ENCODE measurements around the gene CLK1. TPM values are rescaled to one million over a fixed set of nuclear protein-coding genes. Genes with fewer than 3 reads are reported as not detected.

CLK1 gene
- total and polyA plus RNA-seq, 2 of the 13 experiments (the other 11 are each of a cell fraction or from before 2014, with no cell fraction given), result 66.6 to 101 TPM

- TF ChIP-seq POGK (CRISPR knock-in tag; conservative IDR thresholded peaks at IDR 0.05) (peak; percentile 58; the same call in 1 of the 2 replicates), MYPOP (CRISPR knock-in tag; IDR thresholded peaks at IDR 0.05) (no peak), ZBTB3 (CRISPR knock-in tag; IDR thresholded peaks at IDR 0.05; ENCODE audit: borderline replicate concordance, low read depth) (no peak), FOXK1 (CRISPR knock-in tag; IDR thresholded peaks at IDR 0.05; ENCODE audit: borderline replicate concordance, low read depth) (peak; percentile 63; the same call in 1 of the 2 replicates), ZNF331 (CRISPR knock-in tag; IDR thresholded peaks at IDR 0.05) (peak; percentile 69), ZSCAN9 (CRISPR knock-in tag; IDR thresholded peaks at IDR 0.05; ENCODE audit: borderline replicate concordance) (peak; percentile 89), ZBTB20 (CRISPR knock-in tag; IDR thresholded peaks at IDR 0.05; ENCODE audit: borderline replicate concordance, low read depth) (peak; percentile 72; the same call in 1 of the 2 replicates), ZNF678 (CRISPR knock-in tag; IDR thresholded peaks at IDR 0.05) (no peak), ZNF333 (CRISPR knock-in tag; IDR thresholded peaks at IDR 0.05; ENCODE audit: borderline replicate concordance) (peak; percentile 93; the same call in 1 of the 2 replicates), CEBPG (CRISPR knock-in tag; IDR thresholded peaks at IDR 0.05) (no peak), ZNF256 (CRISPR knock-in tag; conservative IDR thresholded peaks at IDR 0.05) (no peak), CCAR2 (optimal IDR thresholded peaks at IDR 0.05; ENCODE audit: low read depth, low read length) (no peak), ZNF629 (CRISPR knock-in tag; conservative IDR thresholded peaks at IDR 0.05) (0 out of 2 replicates have a peak, but pooled peaks have one; percentile 48), ERF (CRISPR knock-in tag; IDR thresholded peaks at IDR 0.05) (peak; percentile 56; the same call in 1 of the 2 replicates), HDAC1 (CRISPR knock-in tag; IDR thresholded peaks at IDR 0.05) (peak; percentile 70), ZNF512B (CRISPR knock-in tag; IDR thresholded peaks at IDR 0.05; ENCODE audit: borderline replicate concordance) (peak; percentile 71; the same call in 1 of the 2 replicates), ZNF160 (CRISPR knock-in tag; IDR thresholded peaks at IDR 0.05) (no peak), ZNF235 (CRISPR knock-in tag; IDR thresholded peaks at IDR 0.05; ENCODE audit: borderline replicate concordance) (0 out of 2 replicates have a peak, but pooled peaks have one; percentile 54), ZNF101 (CRISPR knock-in tag; IDR thresholded peaks at IDR 0.05; ENCODE audit: borderline replicate concordance, low read depth) (no peak), ZMYM2 (CRISPR knock-in tag; IDR thresholded peaks at IDR 0.05) (peak; percentile 71), ZNF230 (CRISPR knock-in tag; IDR thresholded peaks at IDR 0.05) (0 out of 2 replicates have a peak, but pooled peaks have one; percentile 64), NR0B2 (CRISPR knock-in tag; IDR thresholded peaks at IDR 0.05) (peak; percentile 39; the same call in 1 of the 2 replicates)
These were observed 20.2 kb downstream of the CLK1 start (continued) for GRCh38 chr2:200843993-200844948.
